ENCODE data around the gene CLDN4.

Gene CLDN4

GRCh38 chr7:73801577-73801976, 29.2 kb upstream of the CLDN4 start:
- DNase-seq (ENCODE audit: low read depth) = no peak

GRCh38 chr7:73802459-73802858, 28.3 kb upstream of the CLDN4 start:
- no peak for TF ChIP-seq CTCF (conservative IDR thresholded peaks at IDR 0.05; ENCODE audit: control insufficient read depth, insufficient read depth, low read depth, low read length)
- no peak for DNase-seq (ENCODE audit: low read depth)
- H3K4me3 ChIP-seq (ENCODE audit: control insufficient read depth, low read depth, low read length) = no peak overlapping the region

More at GRCh38 chr7:73801577-73801976, 29.2 kb upstream of the CLDN4 start:
- TF ChIP-seq CTCF (conservative IDR thresholded peaks at IDR 0.05; ENCODE audit: control insufficient read depth, insufficient read depth, low read depth, low read length) = no peak
- no peak overlapping the region for H3K4me3 ChIP-seq (ENCODE audit: control insufficient read depth, low read depth, low read length)

GRCh38 chr7:73809467-73809951, 21.3 kb upstream of the CLDN4 start:
- peak; percentile 44 for DNase-seq (ENCODE audit: low read depth)
- TF ChIP-seq CTCF (conservative IDR thresholded peaks at IDR 0.05; ENCODE audit: control insufficient read depth, insufficient read depth, low read depth, low read length) = no peak
- H3K4me3 ChIP-seq (ENCODE audit: control insufficient read depth, low read depth, low read length) = no peak overlapping the region

- no peak for DNase-seq (ENCODE audit: low read depth)
- no peak overlapping the region for H3K4me3 ChIP-seq (ENCODE audit: control insufficient read depth, low read depth, low read length)
- no peak for TF ChIP-seq CTCF (conservative IDR thresholded peaks at IDR 0.05; ENCODE audit: control insufficient read depth, insufficient read depth, low read depth, low read length)
Observed at GRCh38 chr7:73810998-73811360, 19.8 kb upstream of the CLDN4 start.

- peak; percentile 82 for TF ChIP-seq CTCF (conservative IDR thresholded peaks at IDR 0.05; ENCODE audit: control insufficient read depth, insufficient read depth, low read depth, low read length)
- peak; percentile 58 for DNase-seq (ENCODE audit: low read depth)
- no peak overlapping the region for H3K4me3 ChIP-seq (ENCODE audit: control insufficient read depth, low read depth, low read length)
Observed at GRCh38 chr7:73811760-73812168, 19.0 kb upstream of the CLDN4 start.

- DNase-seq (ENCODE audit: low read depth) = no peak
- no peak for TF ChIP-seq CTCF (conservative IDR thresholded peaks at IDR 0.05; ENCODE audit: control insufficient read depth, insufficient read depth, low read depth, low read length)
Observed at GRCh38 chr7:73812996-73813395, 17.8 kb upstream of the CLDN4 start.

GRCh38 chr7:73815436-73815835, 15.4 kb upstream of the CLDN4 start:
- no peak for TF ChIP-seq CTCF (conservative IDR thresholded peaks at IDR 0.05; ENCODE audit: control insufficient read depth, insufficient read depth, low read depth, low read length)
- DNase-seq (ENCODE audit: low read depth) = no peak
- no peak overlapping the region for H3K4me3 ChIP-seq (ENCODE audit: control insufficient read depth, low read depth, low read length)

More at GRCh38 chr7:73812996-73813395, 17.8 kb upstream of the CLDN4 start:
- no peak overlapping the region for H3K4me3 ChIP-seq (ENCODE audit: control insufficient read depth, low read depth, low read length)
